Left renal pelvis (tissue), 4 donors: ENCODE results near the gene CFL1. TPM values are rescaled to one million over a fixed set of nuclear protein-coding genes. Genes with fewer than 3 reads are reported as not detected.
A peak's percentile ranks its signal among the peaks of the same experiment; 100 is the strongest.

Experiments
- DNase-seq, 4 donors: peaks; one replicate each; pipeline ENCODE4 v3.0.0-alpha.2; 2013; ENCODE audit warnings: low read depth in 4 of 4, low spot score in 3 of 4
- polyA plus RNA-seq, 4 donors: library from polyadenylated mRNA; unstranded; fragments of 120-200 nt; gene quantifications; one replicate each; pipeline ENCODE4 v1.2.1, GENCODE V29; 2013; ENCODE audit not compliant: insufficient read length in 4 of 4

Gene CFL1
- polyA plus RNA-seq, 4 donors: 672 to 810 (median 730) TPM

DNA sequence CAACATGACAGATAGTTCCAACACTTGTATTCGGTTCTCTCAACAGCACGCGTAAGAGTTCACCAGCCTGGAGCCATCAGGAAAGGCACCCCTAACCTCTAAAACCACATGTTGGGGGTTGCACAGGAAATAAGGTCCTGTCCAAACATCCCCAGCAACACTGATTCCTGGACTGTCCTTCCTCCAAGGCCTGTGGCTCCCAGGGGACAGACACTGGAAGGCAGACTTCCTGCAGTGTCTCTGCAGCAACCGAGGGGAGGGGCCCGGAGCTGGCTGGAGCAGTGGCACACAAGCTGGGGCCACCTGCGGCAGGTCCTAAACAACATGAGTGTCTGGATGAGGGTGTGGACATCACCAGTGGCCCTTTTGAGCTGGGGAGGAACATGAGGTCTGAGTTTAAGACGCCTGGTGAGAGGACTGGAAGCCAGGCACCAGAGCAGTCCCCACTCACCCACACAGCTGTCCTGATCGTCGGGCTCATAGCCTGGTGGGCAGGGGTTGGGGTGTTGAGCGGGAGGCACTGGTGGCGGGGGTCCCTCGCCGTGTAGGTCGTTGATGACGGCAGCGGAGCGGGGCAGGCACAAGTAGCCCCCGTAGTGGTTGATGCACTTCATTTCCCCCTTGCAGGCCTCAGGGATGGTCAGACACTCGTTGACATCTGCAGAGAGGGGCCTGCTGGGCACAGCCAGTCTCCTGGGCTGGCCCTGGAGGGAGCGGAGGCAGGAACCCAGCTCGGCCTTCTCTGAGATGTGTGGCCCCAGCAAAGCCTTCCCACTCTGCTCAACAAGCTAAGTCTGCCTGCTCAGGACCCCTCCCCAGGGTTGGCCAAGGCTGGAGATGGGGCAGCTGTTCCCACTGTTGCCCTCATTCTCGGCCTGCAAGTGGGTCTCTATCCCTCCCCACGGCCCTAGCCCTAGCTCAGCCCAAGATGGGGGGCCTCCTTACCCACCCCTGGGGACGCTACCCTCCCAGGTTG lies 13.0 kb upstream of the CFL1 start:
- DNase-seq: no peak

GRCh38 chr11:65870307-65870658 lies 12.3 kb upstream of the CFL1 start:
- DNase-seq: no peak

GRCh38 chr11:65869643-65870306 lies 11.8 kb upstream of the CFL1 start:
- no peak for DNase-seq

DNA sequence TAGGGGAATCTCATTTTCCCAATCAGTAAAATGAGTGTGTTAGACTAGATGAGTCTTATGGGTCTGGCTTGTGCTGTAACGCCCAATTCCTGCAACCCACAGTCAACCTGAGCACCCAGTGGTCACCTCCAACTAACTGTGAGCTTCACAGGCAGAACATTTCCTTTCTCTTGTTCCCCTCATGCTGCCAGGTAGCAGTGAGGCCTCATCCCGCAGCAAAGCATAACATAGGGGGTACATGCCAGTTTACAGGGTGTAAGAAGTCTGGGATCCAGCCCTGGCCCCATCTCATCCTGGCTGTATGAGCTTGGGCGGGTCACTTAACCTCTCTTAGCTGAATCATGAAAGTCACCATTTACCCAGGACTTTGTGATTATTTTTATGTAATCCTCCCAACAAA lies 10.9 kb upstream of the CFL1 start:
- no peak for DNase-seq

DNA sequence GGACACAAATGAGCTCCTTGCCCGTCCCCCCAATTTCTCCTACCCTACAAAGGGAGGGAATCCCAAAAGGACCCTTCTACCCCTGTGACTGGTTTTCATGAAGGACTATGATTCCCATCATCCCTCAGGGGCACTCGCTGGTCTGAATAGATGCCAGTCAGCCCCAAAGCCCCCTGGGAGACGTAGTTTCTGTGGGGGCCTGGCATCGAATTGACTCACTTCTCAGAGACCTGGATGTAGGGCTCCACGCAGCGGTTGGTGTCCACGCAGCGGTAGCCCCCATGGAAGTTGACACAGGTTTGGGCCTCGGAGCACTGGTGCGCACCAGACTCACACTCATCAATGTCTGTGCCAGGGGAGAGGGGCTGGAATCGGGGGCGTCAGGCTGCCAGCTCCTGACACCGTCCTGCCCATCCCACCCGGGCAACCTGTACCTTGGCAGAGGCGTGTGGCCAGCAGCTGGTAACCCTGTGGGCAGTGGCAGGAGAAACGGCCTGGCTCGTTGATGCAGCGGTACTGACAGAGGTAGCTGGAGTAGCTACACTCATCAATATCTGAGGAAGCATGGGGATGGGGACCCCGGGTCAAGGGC lies 10.2 kb upstream of the CFL1 start:
- no peak for DNase-seq

GRCh38 chr11:65867284-65868071 lies 9.5 kb upstream of the CFL1 start:
- DNase-seq: no peak

- no peak for DNase-seq
These were observed 8.7 kb upstream of the CFL1 start for GRCh38 chr11:65866509-65867283.

DNA sequence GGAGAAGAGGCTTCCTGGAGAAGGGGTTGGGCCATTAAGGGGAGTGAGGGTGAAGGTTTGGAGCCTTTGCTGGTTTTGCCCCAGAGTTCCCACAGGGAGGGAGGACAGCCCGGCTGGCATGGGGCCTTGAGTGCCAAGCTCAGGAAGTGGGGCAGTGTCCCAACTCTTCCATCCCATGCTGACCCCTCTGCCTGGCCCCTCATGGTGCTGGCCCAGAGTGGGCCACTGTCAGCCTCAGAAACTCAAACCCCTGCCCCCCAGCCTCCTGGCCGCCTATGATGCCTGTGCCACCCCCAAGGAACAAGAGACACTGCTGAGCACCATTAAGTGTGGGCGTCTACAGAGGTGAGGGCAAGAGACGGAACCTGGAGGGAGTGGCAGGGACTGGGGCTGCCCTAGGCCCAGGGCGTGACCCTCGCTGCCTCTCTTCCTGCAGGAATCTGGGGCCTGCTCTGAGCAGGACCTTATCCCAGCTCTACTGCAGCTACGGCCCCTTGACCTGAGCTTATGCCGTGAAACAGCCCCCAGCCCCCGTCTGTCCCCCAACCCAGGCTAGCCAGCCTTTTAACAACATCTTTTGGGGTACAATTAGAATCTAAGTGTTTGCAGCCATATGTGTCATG lies 7.7 kb upstream of the CFL1 start:
- DNase-seq: no peak

- DNase-seq: no peak
These were observed 6.9 kb upstream of the CFL1 start for GRCh38 chr11:65864706-65865471.

- no peak for DNase-seq
These were observed 6.1 kb upstream of the CFL1 start for GRCh38 chr11:65863889-65864705.

DNA sequence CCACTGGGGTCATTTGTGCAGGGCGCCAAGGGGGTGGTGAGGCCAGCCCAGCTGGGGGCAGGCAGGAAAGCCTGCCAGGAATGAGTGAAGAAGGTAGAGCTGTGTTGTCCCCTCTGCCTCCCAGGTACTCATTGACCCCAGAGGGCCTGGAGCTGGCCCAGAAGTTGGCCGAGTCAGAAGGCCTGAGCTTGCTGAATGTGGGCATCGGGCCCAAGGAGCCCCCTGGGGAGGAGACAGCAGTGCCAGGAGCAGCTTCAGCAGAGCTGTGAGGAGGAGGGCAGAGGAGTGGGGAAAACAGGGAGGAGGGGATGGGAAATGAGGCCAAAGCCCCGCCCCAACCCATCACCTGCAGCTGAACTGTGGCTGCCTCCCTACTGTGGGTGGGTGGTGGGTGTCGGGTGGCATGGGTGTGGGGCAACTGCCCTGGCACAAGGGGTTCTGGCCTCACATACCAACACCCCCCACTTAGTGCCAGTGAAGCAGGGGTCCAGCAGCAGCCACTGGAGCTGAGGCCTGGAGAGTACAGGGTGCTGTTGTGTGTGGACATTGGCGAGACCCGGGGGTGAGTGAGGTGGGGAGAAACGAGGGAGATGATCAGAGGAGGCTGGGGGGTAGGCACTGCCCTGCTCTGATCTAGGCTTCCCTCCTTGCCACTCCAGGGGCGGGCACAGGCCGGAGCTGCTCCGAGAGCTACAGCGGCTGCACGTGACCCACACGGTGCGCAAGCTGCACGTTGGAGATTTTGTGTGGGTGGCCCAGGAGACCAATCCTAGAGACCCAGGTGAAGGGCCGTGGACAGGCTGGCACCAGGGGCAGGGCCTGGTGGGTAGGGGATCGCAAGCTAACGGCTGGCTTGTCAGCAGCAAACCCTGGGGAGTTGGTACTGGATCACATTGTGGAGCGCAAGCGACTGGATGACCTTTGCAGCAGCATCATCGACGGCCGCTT lies 5.2 kb upstream of the CFL1 start:
- DNase-seq: no peak

DNA sequence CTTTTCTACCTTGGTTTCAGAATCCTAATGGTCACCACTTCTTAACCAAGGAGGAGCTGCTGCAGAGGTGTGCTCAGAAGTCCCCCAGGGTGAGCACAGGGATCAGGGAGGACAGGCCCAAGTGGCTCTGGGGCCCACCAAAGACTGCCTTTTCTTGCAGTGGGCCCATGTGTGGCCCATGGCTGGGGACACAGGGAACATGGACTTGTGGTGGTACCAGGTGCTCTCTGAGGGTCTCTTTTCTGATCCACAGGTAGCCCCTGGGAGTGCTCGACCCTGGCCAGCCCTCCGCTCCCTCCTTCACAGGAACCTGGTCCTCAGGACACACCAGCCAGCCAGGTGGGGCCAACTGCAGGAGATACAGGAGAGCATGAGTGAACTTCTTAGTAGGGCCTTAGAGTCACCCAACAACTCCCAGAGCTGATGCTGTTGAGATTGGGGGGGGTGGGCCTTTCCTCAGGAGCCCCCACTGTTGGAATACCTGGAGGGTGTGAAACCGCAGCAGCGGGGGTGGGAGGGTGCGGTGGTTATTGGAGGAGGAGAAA lies 4.3 kb upstream of the CFL1 start:
- DNase-seq: no peak

DNA sequence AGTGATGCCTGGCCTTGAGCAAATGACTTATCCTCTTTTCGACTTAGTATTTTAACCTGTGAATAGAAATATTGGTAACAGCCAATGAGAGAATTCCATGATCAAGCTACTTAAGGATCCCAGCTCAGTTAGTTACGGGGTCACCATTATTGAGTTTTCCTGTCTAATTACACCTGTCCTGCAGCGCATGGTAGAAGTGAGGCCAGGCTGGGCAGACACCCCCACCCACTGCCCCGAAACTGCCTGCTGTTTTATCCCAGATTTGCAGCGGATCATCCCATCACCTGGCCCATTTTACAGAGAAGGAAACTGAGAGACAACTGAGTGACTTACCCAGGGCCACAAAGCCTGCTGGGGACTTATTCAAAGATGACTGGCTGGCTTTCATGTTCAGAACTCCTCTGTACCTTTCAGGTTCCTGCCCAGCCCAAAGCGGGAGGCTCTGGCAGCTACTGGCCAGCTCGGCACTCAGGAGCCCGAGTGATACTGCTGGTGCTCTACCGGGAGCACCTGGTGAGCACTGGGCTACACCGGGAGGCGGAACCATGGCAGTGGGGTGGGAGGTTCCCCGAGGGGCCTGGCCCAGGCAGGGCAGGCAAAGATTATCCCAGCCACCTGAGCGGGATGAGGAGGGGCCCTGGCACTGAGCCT lies 3.7 kb upstream of the CFL1 start:
- no peak for DNase-seq

DNA sequence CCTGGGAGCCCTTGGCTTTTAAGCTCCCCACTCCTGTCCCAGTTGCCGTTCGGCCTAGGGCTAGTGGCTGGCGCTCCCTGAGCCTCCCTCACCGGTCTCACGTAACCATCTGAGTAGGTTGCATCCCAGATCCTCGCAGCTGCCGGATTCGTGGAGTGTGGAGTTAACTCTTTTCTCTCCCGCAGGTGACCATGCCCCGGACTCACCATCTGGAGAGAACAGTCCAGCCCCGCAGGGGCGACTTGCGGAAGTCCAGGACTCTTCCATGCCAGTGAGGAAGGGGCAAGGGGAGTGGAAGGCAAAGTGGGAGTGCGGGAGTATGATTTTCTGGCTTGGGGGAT lies 3.2 kb upstream of the CFL1 start:
- DNase-seq: no peak

GRCh38 chr11:65860278-65861164 lies 2.5 kb upstream of the CFL1 start, which contains the start of gene MUS81:
Gene MUS81, plus strand, starts transcription at chr11:65860433. Its CDS starts 321 bp downstream, at chr11:65860754.
- DNase-seq: peak; percentile 87 to 96 (median 92)
